HepG2 (cell line): ENCODE measurements around the gene FOXS1. TPM values are rescaled to one million over a fixed set of nuclear protein-coding genes. Genes with fewer than 3 reads are reported as not detected.

Experiments
- ATAC-seq: fragments of 200-7000 bp; cut with Tn5 transposase; 3 replicates; pipeline ENCODE4 v1.9.1; 2020; ENCODE audit warnings: mild to moderate bottlenecking, moderate library complexity
- BruUV-seq: library from RNA; stranded (reverse); fragments of 400-500 nt; replicated peaks from 2 replicates; lab custom pipeline; 2021; lab: Mats Ljungman, UMichigan
- CTCF ChIA-PET: fragments of 300-600 bp; formaldehyde crosslinking; extraction: SDS; loops from one replicate; lab custom pipeline; 2021; ENCODE audit warnings: low total read pairs, inconsistent platforms, low intra/inter-chr PET ratio; lab: Yijun Ruan, JAX
- POLR2A ChIA-PET: fragments of 350-600 bp; sonication (Branson Sonifier 250); formaldehyde crosslinking; loops from one replicate; lab custom pipeline; 2020; ENCODE audit warnings: antibody characterized with exemption, inconsistent platforms; lab: Yijun Ruan, JAX
- DNase-seq: peaks from one replicate; pipeline ENCODE4 v3.0.0-alpha.2; 2015; ENCODE audit warnings: low spot score
- FAIRE-seq: peaks from 3 replicates; lab custom pipeline; 2011; peaks lifted over from hg19 to GRCh38; lab: Jason Lieb, UNC
- H2AFZ ChIP-seq: one replicate; pipeline ENCODE4 v1.6.1; 2011; ENCODE audit warnings: low read length, inconsistent platforms
- H3K27ac ChIP-seq: fragments of 300-600 bp; 3 replicates; pipeline ENCODE4 v1.8.0; 2011; ENCODE audit warnings: mixed run types, mild to moderate bottlenecking, mixed read lengths, low read length, inconsistent platforms; ENCODE audit not compliant: insufficient read depth; ENCODE audit errors: extremely low read length
- H3K27me3 ChIP-seq, 2 experiments: fragments of 200-600 bp in 1 of 2; 2 replicates in 1 of 2; 3 replicates in 1 of 2; pipeline versions ENCODE4 v1.6.0 to v1.8.0; 2011; ENCODE audit warnings: low read length in 2 of 2, mild to moderate bottlenecking in 2 of 2, moderate library complexity in 2 of 2, inconsistent platforms in 1 of 2; ENCODE audit not compliant: insufficient read depth in 2 of 2, control insufficient read depth in 1 of 2
- H3K36me3 ChIP-seq, 2 experiments: fragments of 200-600 bp in 1 of 2; replicated peaks in 1 of 2; 2 replicates in 1 of 2; 3 replicates in 1 of 2; pipeline versions ENCODE4 v1.5.1 to v1.8.0; 2011; ENCODE audit warnings: low read length in 2 of 2, inconsistent platforms in 1 of 2; ENCODE audit not compliant: insufficient read depth in 2 of 2, control insufficient read depth in 1 of 2
- H3K4me1 ChIP-seq: 2 replicates; pipeline ENCODE4 v1.5.1; 2012; ENCODE audit warnings: low read length, inconsistent platforms; ENCODE audit not compliant: insufficient read depth
- H3K4me2 ChIP-seq: 2 replicates; pipeline ENCODE4 v1.6.0; 2011; ENCODE audit warnings: low read depth, low read length, inconsistent platforms
- H3K4me3 ChIP-seq, 3 experiments: fragments of 200-600 bp in 1 of 3; sonication (generic), shearing (Covaris generic) in 1 of 3; replicated peaks in 1 of 3; 2 replicates each; pipeline ENCODE4 v1.5.1; 2011 to 2016; ENCODE audit warnings: low read length in 3 of 3, inconsistent platforms in 2 of 3, low read depth in 2 of 3, mild to moderate bottlenecking in 2 of 3, control low read depth in 1 of 3, mixed read lengths in 1 of 3; ENCODE audit not compliant: insufficient read depth in 1 of 3
- H3K79me2 ChIP-seq: one replicate; pipeline ENCODE4 v1.6.1; 2011; ENCODE audit warnings: low read length, inconsistent platforms; ENCODE audit not compliant: insufficient read depth
- H3K9ac ChIP-seq: 2 replicates; pipeline ENCODE4 v1.6.0; 2011; ENCODE audit warnings: mild to moderate bottlenecking, low read depth, low read length, inconsistent platforms; ENCODE audit not compliant: insufficient read depth
- H3K9me3 ChIP-seq: 2 replicates; pipeline ENCODE4 v1.5.1; 2012; ENCODE audit warnings: mild to moderate bottlenecking, low read length
- H4K20me1 ChIP-seq: 2 replicates; pipeline ENCODE4 v1.6.0; 2011; ENCODE audit warnings: inconsistent platforms, mild to moderate bottlenecking, low read length, moderate library complexity; ENCODE audit not compliant: insufficient read depth
- AHR ChIP-seq: IDR thresholded peaks from 2 replicates; pipeline ENCODE4 v1.6.1; 2018; ENCODE audit warnings: missing genetic modification reagents, missing compliant biosample characterization
- CBX2 ChIP-seq, 2 experiments: fragments of 200-600 bp in 1 of 2; sonication (generic); formaldehyde crosslinking in 1 of 2; IDR thresholded peaks; 2 replicates each; pipeline versions ENCODE4 v1.7.0 to v1.8.1; 2018 to 2022; ENCODE audit warnings: low read depth in 2 of 2, low read length in 1 of 2, mild to moderate bottlenecking in 1 of 2, missing genetic modification reagents in 1 of 2
- FIP1L1 ChIP-seq: fragments of 200-400 bp; formaldehyde crosslinking; IDR thresholded peaks from 2 replicates; pipeline ENCODE4 v1.6.1; 2018; ENCODE audit warnings: low read depth, mild to moderate bottlenecking, low read length, moderate library complexity, borderline replicate concordance; ENCODE audit not compliant: insufficient read depth
- FOXA3 ChIP-seq: IDR thresholded peaks from 2 replicates; pipeline ENCODE4 v1.6.1; 2016; ENCODE audit warnings: missing genetic modification reagents, missing compliant biosample characterization
- KMT2B ChIP-seq: IDR thresholded peaks from 2 replicates; pipeline ENCODE4 v1.6.1; 2016; ENCODE audit warnings: missing genetic modification reagents, missing compliant biosample characterization
- MED1 ChIP-seq: sonication (generic); formaldehyde crosslinking; IDR thresholded peaks from 2 replicates; pipeline ENCODE4 v1.4.0; 2020; ENCODE audit warnings: missing genetic modification reagents
- MTF1 ChIP-seq: sonication (generic); formaldehyde crosslinking; IDR thresholded peaks from 2 replicates; pipeline ENCODE4 v1.5.0; 2020; ENCODE audit warnings: missing genetic modification reagents
- NR2C2 ChIP-seq: sonication (generic); formaldehyde crosslinking; IDR thresholded peaks from 2 replicates; pipeline ENCODE4 v1.4.0; 2020; ENCODE audit warnings: missing genetic modification reagents, mild to moderate bottlenecking, moderate library complexity, borderline replicate concordance
- PITX1 ChIP-seq: sonication (generic); formaldehyde crosslinking; IDR thresholded peaks from 2 replicates; pipeline ENCODE4 v1.5.1; 2020; ENCODE audit warnings: mild to moderate bottlenecking, missing genetic modification reagents
- SP4 ChIP-seq: sonication (generic); formaldehyde crosslinking; IDR thresholded peaks from 2 replicates; pipeline ENCODE4 v1.8.1; 2023; ENCODE audit warnings: mild to moderate bottlenecking, missing genetic modification reagents
- ZKSCAN8 ChIP-seq: IDR thresholded peaks from 2 replicates; pipeline ENCODE4 v1.6.1; 2016; ENCODE audit warnings: borderline replicate concordance, missing genetic modification reagents, missing compliant biosample characterization
- ZMYM3 ChIP-seq: sonication (generic); formaldehyde crosslinking; IDR thresholded peaks from 2 replicates; pipeline ENCODE4 v1.5.1; 2020; ENCODE audit warnings: mild to moderate bottlenecking, missing genetic modification reagents
- ZNF282 ChIP-seq: fragments of 450-650 bp; IDR thresholded peaks from 2 replicates; pipeline ENCODE4 v1.6.1; 2018; ENCODE audit not compliant: partially characterized antibody
- ZNF337 ChIP-seq: sonication (generic); formaldehyde crosslinking; IDR thresholded peaks from 2 replicates; pipeline ENCODE4 v1.5.1; 2020; ENCODE audit warnings: missing genetic modification reagents, low read depth, mild to moderate bottlenecking, borderline replicate concordance
- ZNF773 ChIP-seq: sonication (generic); formaldehyde crosslinking; IDR thresholded peaks from 2 replicates; pipeline ENCODE4 v1.4.0; 2020; ENCODE audit warnings: missing genetic modification reagents, borderline replicate concordance
- ZNF780A ChIP-seq: sonication (generic); formaldehyde crosslinking; IDR thresholded peaks from 2 replicates; pipeline ENCODE4 v1.8.0; 2022; ENCODE audit warnings: mild to moderate bottlenecking, missing genetic modification reagents, moderate library complexity
- ZSCAN22 ChIP-seq: sonication (generic); formaldehyde crosslinking; IDR thresholded peaks from 2 replicates; pipeline ENCODE4 v1.4.0; 2020; ENCODE audit warnings: mild to moderate bottlenecking, missing genetic modification reagents
- ZSCAN9 ChIP-seq: IDR thresholded peaks from 2 replicates; pipeline ENCODE4 v1.6.1; 2016; ENCODE audit warnings: borderline replicate concordance
- in situ Hi-C: cut with HindIII; loops from 2 replicates; pipeline ENCODE4 v1.10.0; 2017; ENCODE audit warnings: low pct_unique_long_range_greater_than_20kb; ENCODE audit not compliant: extremely low pct_ligation_motif_present
- intact Hi-C: fragments of 100-400 bp; cut with micrococcal nuclease; formaldehyde crosslinking; loops from one replicate; pipeline ENCODE4 v1.10.0; 2022; ENCODE audit not compliant: unreplicated experiment
- polyA plus RNA-seq, 8 experiments: library from polyadenylated mRNA; depleted of rRNA in 3 of 8; stranded (reverse) in 7 of 8; unstranded in 1 of 8; fragments of >200 nt; fragmentation: Illumina TruSeq in 4 of 8; extraction: Trizol in 4 of 8; gene quantifications; 2 replicates each; pipeline versions ENCODE4 v1.2.1 to v1.2.3, GENCODE V29; 2011 to 2016; ENCODE audit warnings: low read depth in 4 of 8, missing spikeins in 1 of 8, mixed read lengths in 1 of 8; ENCODE audit not compliant: insufficient read depth in 1 of 8
- total RNA-seq, 5 experiments: library from RNA; depleted of rRNA; stranded (reverse); fragments of >200 nt; fragmentation: Illumina TruSeq; extraction: Trizol; gene quantifications; 2 replicates each; pipeline ENCODE4 v1.2.3, GENCODE V29; 2016; ENCODE audit warnings: low read depth in 1 of 5

FOXS1 gene
- total and polyA plus RNA-seq, 2 of the 13 experiments (the other 11 are each of a cell fraction or from before 2014, with no cell fraction given) = not detected

- no peak; the same call in 1 of the 2 replicates for TF ChIP-seq FOXA3
- TF ChIP-seq ZNF773 (CRISPR knock-in tag) = no peak
- peak; percentile 92 for TF ChIP-seq AHR (CRISPR knock-in tag)
- TF ChIP-seq ZMYM3 (CRISPR knock-in tag) = peak; percentile 81
- peak; percentile 79 for TF ChIP-seq KMT2B (CRISPR knock-in tag)
- no peak for TF ChIP-seq ZSCAN22
- peak; percentile 95 for TF ChIP-seq ZSCAN9 (CRISPR knock-in tag)
- no peak for TF ChIP-seq MTF1 (CRISPR knock-in tag)
- TF ChIP-seq ZKSCAN8 (CRISPR knock-in tag) = 0 out of 2 replicates have a peak, but pooled peaks have one; percentile 30
- no peak; the same call in 1 of the 2 replicates for TF ChIP-seq PITX1
- TF ChIP-seq ZNF780A (CRISPR knock-in tag) = no peak
These were observed 34.0 kb upstream of the FOXS1 start (continued) for GRCh38 chr20:31879143-31879987.

GRCh38 chr20:31877684-31878083, 32.3 kb upstream of the FOXS1 start:
- DNase-seq (no peak), FAIRE-seq (no peak), ATAC-seq (no peak)
- H3K27me3 ChIP-seq = peaks cover 0 to 6% of the 10 kb centered on the region in 2 experiments; a peak in 3 of 5 replicates
- H3K4me3 ChIP-seq = no peak overlapping the region
- no TSS peak for BruUV-seq
- no peak overlapping the region for H3K9ac ChIP-seq
- H3K79me2 ChIP-seq = no peaks in the 10 kb centered on the region
- no peaks in the 10 kb centered on the region for H3K36me3 ChIP-seq
- H3K4me1 ChIP-seq = peaks cover 31% of the 10 kb centered on the region
- H3K27ac ChIP-seq = no peak overlapping the region
- H3K9me3 ChIP-seq = no peaks in the 10 kb centered on the region
- H2AFZ ChIP-seq = no peak overlapping the region
- ChIA-PET CTCF (no interaction called here), POLR2A (interaction anchor here (1.0 kb wide), 1 partner anchor 8 kb away, joined by 3 read pairs; no protein-coding TSS in a partner anchor)
- no peak overlapping the region for H3K4me2 ChIP-seq
- no peaks in the 10 kb centered on the region for H4K20me1 ChIP-seq
- no peak for TF ChIP-seq CBX2 (IDR thresholded peaks at IDR 0.05; ENCODE audit: low read depth, low read length)
- no peak for TF ChIP-seq CBX2 (CRISPR knock-in tag; IDR thresholded peaks at IDR 0.05; ENCODE audit: low read depth)
- TF ChIP-seq MED1 (CRISPR knock-in tag) = no peak
- TF ChIP-seq ZNF282 = no peak
- TF ChIP-seq SP4 (CRISPR knock-in tag) = no peak
- TF ChIP-seq ZNF780A (CRISPR knock-in tag) = no peak
- no peak for TF ChIP-seq NR2C2 (CRISPR knock-in tag)
- TF ChIP-seq FIP1L1 = no peak
- no peak for TF ChIP-seq ZNF337 (CRISPR knock-in tag)
- intact Hi-C loops = no loop called here
- in situ Hi-C loops = no loop called here
